ENCODE results near the gene DEK. TPM values are rescaled to one million over a fixed set of nuclear protein-coding genes. Genes with fewer than 3 reads are reported as not detected.

DEK gene
- polyA plus RNA-seq, 1 donor (not counting 4 experiments of a cell fraction or from before 2014, with no cell fraction given) = 45.0 TPM

- H3K4me1 ChIP-seq (ENCODE audit: control insufficient read depth, extremely low read depth, insufficient read depth, low read length) = peaks cover 39% of the 10 kb centered on the region
- no peak overlapping the region for H3K4me3 ChIP-seq (ENCODE audit: control insufficient read depth in 2 of 3, extremely low read depth in 1 of 3, insufficient read depth in 2 of 3, low read depth in 1 of 3, low read length in 3 of 3)
- DNase-seq (ENCODE audit: low read depth, low spot score) = peak; percentile 45
- no peaks in the 10 kb centered on the region for H3K27me3 ChIP-seq (ENCODE audit: control insufficient read depth, extremely low read depth, insufficient read depth, low read length)
- no peak overlapping the region for H3K4me2 ChIP-seq (ENCODE audit: control insufficient read depth, extremely low read depth, insufficient read depth, low read depth, low read length)
- no peaks in the 10 kb centered on the region for H3K9me3 ChIP-seq (ENCODE audit: control insufficient read depth, low read depth, low read length)
- TF ChIP-seq EZH2 (IDR thresholded peaks at IDR 0.05; ENCODE audit: low read length) (no peak), CTCF (optimal IDR thresholded peaks at IDR 0.05 in 1 of 3, IDR thresholded peaks at IDR 0.05 in 1 of 3, conservative IDR thresholded peaks at IDR 0.05 in 1 of 3; ENCODE audit: extremely low read depth in 1 of 3, insufficient read depth in 2 of 3, low read length in 3 of 3) (no peak)
- peaks cover 1 to 23% of the 10 kb centered on the region in 2 experiments for H3K36me3 ChIP-seq (ENCODE audit: control insufficient read depth in 2 of 2, extremely low read depth in 1 of 2, insufficient read depth in 2 of 2, low read length in 2 of 2)
- peak overlapping the region; percentile 48 for H3K9ac ChIP-seq (ENCODE audit: control insufficient read depth, extremely low read depth, insufficient read depth, low read length)
- peak; percentile 60 for FAIRE-seq
- H4K20me1 ChIP-seq (ENCODE audit: control insufficient read depth, extremely low read depth, insufficient read depth, low read length) = no peaks in the 10 kb centered on the region
- no peaks in the 10 kb centered on the region for H3K9me1 ChIP-seq (ENCODE audit: control insufficient read depth, extremely low read depth, insufficient read depth, low read length)
- H2AFZ ChIP-seq (ENCODE audit: control insufficient read depth, low read length) = no peak overlapping the region
- dilution Hi-C loops (cut with MboI; ENCODE audit: extremely low pct_ligation_motif_present, low sequenced_read_pairs) = no loop called here
- H3K27ac ChIP-seq (ENCODE audit: control insufficient read depth, insufficient read depth, low read length) = peak overlapping the region; percentile 90
- H3K79me2 ChIP-seq (ENCODE audit: control insufficient read depth, insufficient read depth, low read length) = peaks cover 25% of the 10 kb centered on the region
Observed at GRCh38 chr6:18242062-18242851, 22.1 kb downstream of the DEK start.

GRCh38 chr6:18241208-18242038, 22.9 kb downstream of the DEK start:
- dilution Hi-C loops (cut with MboI; ENCODE audit: extremely low pct_ligation_motif_present, low sequenced_read_pairs) = no loop called here
- H3K4me2 ChIP-seq (ENCODE audit: control insufficient read depth, extremely low read depth, insufficient read depth, low read depth, low read length) = no peak overlapping the region

More at GRCh38 chr6:18241208-18242038, 22.9 kb downstream of the DEK start:
- Histone ChIP-seq H2AFZ (ENCODE audit: control insufficient read depth, low read length) (no peak overlapping the region), H3K27me3 (ENCODE audit: control insufficient read depth, extremely low read depth, insufficient read depth, low read length) (no peaks in the 10 kb centered on the region), H3K9me1 (ENCODE audit: control insufficient read depth, extremely low read depth, insufficient read depth, low read length) (no peaks in the 10 kb centered on the region), H3K4me3 (ENCODE audit: control insufficient read depth in 2 of 3, extremely low read depth in 1 of 3, insufficient read depth in 2 of 3, low read depth in 1 of 3, low read length in 3 of 3) (no peak overlapping the region), H4K20me1 (ENCODE audit: control insufficient read depth, extremely low read depth, insufficient read depth, low read length) (no peaks in the 10 kb centered on the region), H3K79me2 (ENCODE audit: control insufficient read depth, insufficient read depth, low read length) (peaks cover 25% of the 10 kb centered on the region), H3K4me1 (ENCODE audit: control insufficient read depth, extremely low read depth, insufficient read depth, low read length) (peaks cover 41% of the 10 kb centered on the region), H3K36me3 (ENCODE audit: control insufficient read depth in 2 of 2, extremely low read depth in 1 of 2, insufficient read depth in 2 of 2, low read length in 2 of 2) (peaks cover 1 to 26% of the 10 kb centered on the region in 2 experiments), H3K9me3 (ENCODE audit: control insufficient read depth, low read depth, low read length) (no peaks in the 10 kb centered on the region), H3K27ac (ENCODE audit: control insufficient read depth, insufficient read depth, low read length) (peak overlapping the region; percentile 90), H3K9ac (ENCODE audit: control insufficient read depth, extremely low read depth, insufficient read depth, low read length) (peak overlapping the region; percentile 48)
- FAIRE-seq (no peak), DNase-seq (ENCODE audit: low read depth, low spot score) (no peak)
- TF ChIP-seq EZH2 (IDR thresholded peaks at IDR 0.05; ENCODE audit: low read length) = no peak
- no peak for TF ChIP-seq CTCF (optimal IDR thresholded peaks at IDR 0.05 in 1 of 3, IDR thresholded peaks at IDR 0.05 in 1 of 3, conservative IDR thresholded peaks at IDR 0.05 in 1 of 3; ENCODE audit: extremely low read depth in 1 of 3, insufficient read depth in 2 of 3, low read length in 3 of 3)

Data from keratinocyte (primary cell).